Measurements from ENCODE around the gene SPOCK1.

- TF ChIP-seq CHD2 (IDR thresholded peaks at IDR 0.05; ENCODE audit: low read length, partially characterized antibody) (no peak), ZC3H11A (IDR thresholded peaks at IDR 0.05) (no peak), EP300 (IDR thresholded peaks at IDR 0.05) (no peak), MYC (IDR thresholded peaks at IDR 0.05; ENCODE audit: borderline replicate concordance, low read length) (no peak), BCL3 (IDR thresholded peaks at IDR 0.05) (no peak), MAZ (IDR thresholded peaks at IDR 0.05; ENCODE audit: borderline replicate concordance, low read depth, low read length) (no peak), RNF2 (IDR thresholded peaks at IDR 0.05; ENCODE audit: borderline replicate concordance, low read depth) (no peak), TFCP2L1 (CRISPR knock-in tag; IDR thresholded peaks at IDR 0.05) (no peak)
- TF ChIP-seq, protein P1, sequence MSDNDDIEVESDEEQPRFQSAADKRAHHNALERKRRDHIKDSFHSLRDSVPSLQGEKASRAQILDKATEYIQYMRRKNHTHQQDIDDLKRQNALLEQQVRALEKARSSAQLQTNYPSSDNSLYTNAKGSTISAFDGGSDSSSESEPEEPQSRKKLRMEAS (IDR thresholded peaks at IDR 0.05), result no peak
Measured at GRCh38 chr5:137465930-137466329, 33.2 kb downstream of the SPOCK1 start.
